ENCODE results near the gene ATP5PD. TPM values are rescaled to one million over a fixed set of nuclear protein-coding genes. Genes with fewer than 3 reads are reported as not detected.

ATP5PD gene
- total RNA-seq, 1 donor from 2014 or later = 809 TPM

DNA sequence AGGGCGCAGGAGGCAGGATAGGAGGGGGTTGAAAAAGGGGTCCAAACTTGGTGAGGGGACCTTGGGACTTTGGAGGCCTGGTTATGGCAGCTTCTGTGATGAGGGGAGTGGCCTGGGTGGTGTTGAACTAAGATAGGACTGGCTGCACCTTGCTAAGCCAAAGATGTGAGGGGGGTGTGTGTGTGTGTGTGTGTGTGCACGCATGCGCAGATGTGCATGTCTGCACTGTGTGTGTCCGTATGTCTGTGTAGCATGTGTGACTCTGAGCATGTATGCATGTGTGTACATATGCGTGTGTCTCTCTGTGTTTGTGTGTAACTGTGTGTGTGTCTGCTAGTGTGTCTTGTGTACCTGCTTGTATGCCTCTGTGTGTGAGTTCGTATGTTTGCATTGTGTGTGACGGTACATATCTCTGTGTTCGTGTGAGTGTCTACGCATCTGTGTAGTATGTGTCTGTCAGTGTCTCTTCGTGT is 45.1 kb upstream of the ATP5PD start:
- H3K4me3 ChIP-seq = no peak overlapping the region
- H3K27ac ChIP-seq (replicated peaks) = peak overlapping the region; percentile 55
- no peaks in the 10 kb centered on the region for H3K27me3 ChIP-seq (ENCODE audit: low read depth)
- no peaks in the 10 kb centered on the region for H3K9me3 ChIP-seq (replicated peaks)
- TF ChIP-seq, protein P1, sequence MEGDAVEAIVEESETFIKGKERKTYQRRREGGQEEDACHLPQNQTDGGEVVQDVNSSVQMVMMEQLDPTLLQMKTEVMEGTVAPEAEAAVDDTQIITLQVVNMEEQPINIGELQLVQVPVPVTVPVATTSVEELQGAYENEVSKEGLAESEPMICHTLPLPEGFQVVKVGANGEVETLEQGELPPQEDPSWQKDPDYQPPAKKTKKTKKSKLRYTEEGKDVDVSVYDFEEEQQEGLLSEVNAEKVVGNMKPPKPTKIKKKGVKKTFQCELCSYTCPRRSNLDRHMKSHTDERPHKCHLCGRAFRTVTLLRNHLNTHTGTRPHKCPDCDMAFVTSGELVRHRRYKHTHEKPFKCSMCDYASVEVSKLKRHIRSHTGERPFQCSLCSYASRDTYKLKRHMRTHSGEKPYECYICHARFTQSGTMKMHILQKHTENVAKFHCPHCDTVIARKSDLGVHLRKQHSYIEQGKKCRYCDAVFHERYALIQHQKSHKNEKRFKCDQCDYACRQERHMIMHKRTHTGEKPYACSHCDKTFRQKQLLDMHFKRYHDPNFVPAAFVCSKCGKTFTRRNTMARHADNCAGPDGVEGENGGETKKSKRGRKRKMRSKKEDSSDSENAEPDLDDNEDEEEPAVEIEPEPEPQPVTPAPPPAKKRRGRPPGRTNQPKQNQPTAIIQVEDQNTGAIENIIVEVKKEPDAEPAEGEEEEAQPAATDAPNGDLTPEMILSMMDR (IDR thresholded peaks at IDR 0.05; ENCODE audit: borderline replicate concordance) = no peak
- no peak for DNase-seq
- H3K36me3 ChIP-seq = no peaks in the 10 kb centered on the region
- intact Hi-C loops (cut with micrococcal nuclease) = no loop called here
- peaks cover 55% of the 10 kb centered on the region for H3K4me1 ChIP-seq

GRCh38 chr17:75090871-75091854 is 44.4 kb upstream of the ATP5PD start:
- TF ChIP-seq, protein P1 (IDR thresholded peaks at IDR 0.05; ENCODE audit: borderline replicate concordance) = no peak
- H3K9me3 ChIP-seq (replicated peaks) = no peaks in the 10 kb centered on the region
- H3K27ac ChIP-seq (replicated peaks) = peak overlapping the region; percentile 55
- no peak for DNase-seq
- H3K36me3 ChIP-seq = no peaks in the 10 kb centered on the region
- intact Hi-C loops (cut with micrococcal nuclease) = no loop called here
- no peaks in the 10 kb centered on the region for H3K27me3 ChIP-seq (ENCODE audit: low read depth)
- H3K4me3 ChIP-seq = peak overlapping the region; percentile 0
- peaks cover 50% of the 10 kb centered on the region for H3K4me1 ChIP-seq

DNA sequence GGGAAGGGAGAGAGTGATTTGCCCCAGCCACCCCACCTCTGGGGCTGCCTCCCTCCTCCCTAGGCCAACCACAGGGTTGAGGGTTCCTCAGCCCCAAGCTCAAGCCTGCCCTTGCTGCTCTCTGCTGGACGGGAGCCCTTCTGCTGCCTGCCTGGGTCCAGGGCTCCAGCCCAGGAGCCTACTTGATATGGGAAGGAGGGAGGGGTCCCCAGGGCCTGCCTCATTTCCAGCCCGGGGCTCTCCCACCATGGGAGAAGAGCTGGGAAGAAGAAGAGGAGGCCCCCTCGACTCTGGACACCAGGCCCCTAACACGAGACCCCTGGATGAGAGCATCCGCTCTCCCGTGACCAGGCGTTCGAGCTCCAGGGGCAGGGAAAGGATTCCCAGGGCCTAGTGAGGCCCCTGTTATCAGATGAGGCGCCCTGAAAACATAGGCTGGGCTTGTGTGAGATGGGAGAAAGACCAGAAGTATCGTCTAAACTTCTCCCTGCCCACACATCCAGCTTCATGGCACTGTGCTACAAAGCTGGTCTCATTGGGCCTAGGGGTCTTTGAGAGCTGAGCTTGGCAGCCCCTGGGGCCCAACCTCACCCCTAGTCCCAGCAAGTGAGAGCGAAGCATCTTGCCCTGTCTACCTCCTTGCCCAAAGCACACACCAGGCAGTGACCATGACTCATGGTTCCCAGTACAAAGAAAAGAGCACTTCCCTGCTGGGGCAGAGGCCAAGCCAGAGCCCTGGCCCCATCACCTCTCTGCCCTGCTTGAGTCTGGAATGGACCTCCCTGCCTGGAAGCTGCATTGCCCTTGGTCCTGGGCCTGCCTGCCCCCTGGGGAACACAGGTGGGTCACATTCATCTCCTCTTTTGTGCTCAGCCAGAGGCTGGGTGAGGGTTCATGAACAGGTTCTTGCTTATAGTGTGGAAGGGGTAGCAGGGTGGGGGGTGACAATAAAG is 42.0 kb upstream of the ATP5PD start:
- peaks cover 45% of the 10 kb centered on the region for H3K4me1 ChIP-seq

GRCh38 chr17:75087558-75088453 is 41.0 kb upstream of the ATP5PD start, which contains the start of gene SLC16A5:
SLC16A5 (plus strand) TSS chr17:75087954; CDS start chr17:75093637, 5,683 bp downstream.
- Histone ChIP-seq H3K36me3 (no peaks in the 10 kb centered on the region), H3K27ac (replicated peaks) (peak within 1 kb of the TSS; percentile 92), H3K9me3 (replicated peaks) (no peaks in the 10 kb centered on the region), H3K27me3 (ENCODE audit: low read depth) (no peaks in the 10 kb centered on the region), H3K4me1 (peaks cover 41% of the 10 kb centered on the region), H3K4me3 (peak within 1 kb of the TSS; percentile 79)
- TF ChIP-seq, protein P1 (IDR thresholded peaks at IDR 0.05; ENCODE audit: borderline replicate concordance) = no peak
- intact Hi-C loops (cut with micrococcal nuclease) = no loop called here
- peak; percentile 91 for DNase-seq

More for the DNA sequence above, 42.0 kb upstream of the ATP5PD start:
- TF ChIP-seq, protein P1 (IDR thresholded peaks at IDR 0.05; ENCODE audit: borderline replicate concordance) = no peak
- H3K36me3 ChIP-seq = no peaks in the 10 kb centered on the region
- no peaks in the 10 kb centered on the region for H3K9me3 ChIP-seq (replicated peaks)
- intact Hi-C loops (cut with micrococcal nuclease) = no loop called here
- H3K27ac ChIP-seq (replicated peaks) = peak overlapping the region; percentile 92
- H3K27me3 ChIP-seq (ENCODE audit: low read depth) = no peaks in the 10 kb centered on the region
- DNase-seq = no peak
- peak overlapping the region; percentile 79 for H3K4me3 ChIP-seq

All from left ventricle myocardium inferior (tissue), 1 donor.